GM12892 (cell line): ENCODE measurements around the gene ARHGEF9.
"Not testable (repeated sequence)": the region's sequence is repeated elsewhere in the genome, so short reads cannot be mapped to it uniquely, and the experiment has no call there.

Source experiments
- DNase-seq: peaks from one replicate; pipeline ENCODE4 v3.0.0; 2011; ENCODE audit not compliant: insufficient read length
- FAIRE-seq: peaks from 2 replicates; lab custom pipeline; 2011; peaks lifted over from hg19 to GRCh38; lab: Jason Lieb, UNC
- POLR2A ChIP-seq: IDR thresholded peaks from 2 replicates; pipeline ENCODE4 v1.6.1; 2011; ENCODE audit warnings: low read depth, low read length, control low read depth
- POLR2AphosphoS5 ChIP-seq: IDR thresholded peaks from 2 replicates; pipeline ENCODE4 v1.6.1; 2011; ENCODE audit warnings: low read depth, low read length, control low read depth
- TAF1 ChIP-seq: IDR thresholded peaks from 2 replicates; pipeline ENCODE4 v1.6.1; 2011; ENCODE audit warnings: low read depth, mild to moderate bottlenecking, control low read depth, low read length, borderline replicate concordance

ARHGEF9 gene

DNA sequence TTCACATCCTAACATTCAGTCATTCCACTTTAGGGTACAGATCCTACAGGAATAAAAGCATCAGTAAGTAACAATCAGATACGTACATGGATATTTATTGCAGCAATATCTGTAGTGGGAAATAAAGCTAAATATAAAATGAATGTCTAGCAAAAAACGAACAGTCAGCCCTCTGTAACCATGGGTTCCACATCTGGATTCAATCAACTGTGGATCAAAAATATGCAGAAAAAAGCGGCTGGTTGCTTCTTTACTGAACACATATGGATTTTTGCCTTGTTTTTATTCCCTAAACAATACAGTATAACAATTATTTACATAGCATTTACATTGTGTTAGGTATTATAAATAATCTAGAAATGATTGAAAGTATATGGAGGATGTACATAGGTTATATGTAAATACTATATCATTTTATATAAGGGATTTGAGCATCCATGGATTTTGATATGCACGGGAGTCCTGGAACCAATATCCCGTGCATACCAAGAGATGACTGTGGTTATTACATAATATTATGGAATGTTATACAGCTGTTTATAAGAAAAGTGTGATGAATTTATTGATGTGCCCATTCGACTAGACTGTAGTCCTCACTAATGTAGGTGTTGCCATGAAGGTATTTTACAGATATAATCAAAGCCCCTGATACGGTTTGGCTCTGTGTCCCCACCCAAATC lies 132.8 kb downstream of the ARHGEF9 start:
- DNase-seq: no peak
- no peak for FAIRE-seq
- TF ChIP-seq POLR2AphosphoS5 (no peak), TAF1 (no peak), POLR2A (no peak)

DNA sequence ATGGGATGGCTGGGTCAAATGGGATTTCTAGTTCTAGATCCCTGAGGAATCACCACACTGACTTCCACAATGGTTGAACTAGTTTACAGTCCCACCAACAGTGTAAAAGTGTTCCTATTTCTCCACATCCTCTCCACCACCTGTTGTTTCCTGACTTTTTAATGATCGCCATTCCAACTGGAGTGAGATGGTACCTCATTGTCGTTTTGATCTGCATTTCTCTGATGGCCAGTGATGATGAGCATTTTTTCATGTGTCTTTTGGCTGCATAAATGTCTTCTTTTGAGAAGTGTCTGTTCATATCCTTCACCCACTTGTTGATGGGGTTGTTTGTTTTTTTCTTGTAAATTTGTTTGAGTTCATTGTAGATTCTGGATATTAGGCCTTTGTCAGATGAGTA lies 139.3 kb downstream of the ARHGEF9 start:
- DNase-seq, FAIRE-seq: not testable (repeated sequence)

DNA sequence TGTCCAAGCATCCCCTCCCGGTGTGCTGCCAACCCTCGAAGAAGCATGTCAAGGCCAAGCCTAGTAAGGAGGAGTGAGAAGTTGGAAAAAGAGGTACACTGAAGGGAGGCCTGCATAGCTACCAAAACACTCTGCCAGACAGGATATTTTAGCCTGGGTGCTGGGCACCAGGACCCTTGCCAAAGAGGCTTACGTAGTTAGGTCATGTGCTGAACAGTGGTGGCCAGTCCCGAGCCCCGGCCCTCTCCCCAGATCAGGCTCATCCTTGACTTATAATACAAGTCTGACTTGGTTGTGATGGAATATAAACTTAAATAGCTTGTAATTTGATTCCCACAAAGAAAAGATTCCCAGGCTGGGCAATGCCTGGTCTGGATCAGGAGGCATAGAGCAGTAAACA lies 149.3 kb downstream of the ARHGEF9 start:
- no peak for FAIRE-seq
- TF ChIP-seq POLR2A (no peak), TAF1 (no peak), POLR2AphosphoS5 (no peak)
- DNase-seq: no peak

DNA sequence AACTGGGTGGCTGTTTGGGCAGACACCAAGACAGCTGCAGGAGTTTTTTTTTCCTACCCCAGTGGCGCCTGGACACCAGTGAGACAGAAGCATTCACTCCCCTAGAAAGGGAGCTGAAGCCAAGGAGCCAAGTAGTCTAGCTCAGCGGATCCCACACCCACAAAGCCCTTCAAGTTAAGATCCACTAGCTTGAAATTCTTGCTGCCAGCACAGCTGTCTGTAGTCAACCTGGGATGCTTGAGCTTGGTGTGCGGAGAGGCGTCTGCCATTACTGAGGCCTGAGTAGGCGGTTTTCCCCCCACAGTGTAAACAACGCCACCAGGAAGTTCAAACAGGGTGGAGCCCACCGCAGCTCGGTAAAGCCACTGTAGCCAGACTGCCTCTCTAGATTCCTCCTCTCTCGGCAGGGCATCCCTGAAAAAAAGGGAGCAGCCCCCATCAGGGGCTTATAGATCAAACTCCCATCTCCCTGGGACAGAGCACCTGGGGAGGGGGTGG lies 171.4 kb downstream of the ARHGEF9 start:
- FAIRE-seq (no peak), DNase-seq (no peak)
- TF ChIP-seq POLR2AphosphoS5: no peak
- no peak for TF ChIP-seq TAF1
- TF ChIP-seq POLR2A: no peak

DNA sequence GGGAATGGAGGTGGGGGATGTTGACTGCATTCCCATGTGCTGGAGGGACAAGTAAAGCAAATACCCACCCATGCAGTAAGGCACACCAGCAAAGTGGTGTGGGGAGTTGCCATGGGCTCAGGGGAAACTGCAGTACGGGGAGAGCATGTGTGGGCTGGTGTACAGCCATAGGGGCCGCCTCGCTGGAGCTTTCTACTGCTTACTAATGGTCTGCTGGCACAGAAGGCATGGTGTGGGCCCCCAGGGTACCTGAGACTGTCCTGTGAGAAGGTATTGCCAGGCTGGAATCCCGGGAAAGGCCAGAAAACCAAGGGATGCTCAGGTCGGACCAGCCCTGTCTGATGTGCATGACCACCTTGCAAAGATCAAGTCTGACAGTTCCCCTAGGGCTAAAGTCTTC lies 199.1 kb downstream of the ARHGEF9 start:
- TF ChIP-seq POLR2AphosphoS5: no peak
- TF ChIP-seq TAF1: no peak
- TF ChIP-seq POLR2A: no peak
- DNase-seq (no peak), FAIRE-seq (no peak)
